Renal cortex interstitium (tissue), 11 donors: ENCODE data around the gene REXO1. TPM values are rescaled to one million over a fixed set of nuclear protein-coding genes. Genes with fewer than 3 reads are reported as not detected.

Experiments used
- DNase-seq, 11 donors: peaks; one replicate each; pipeline ENCODE4 v3.0.0-alpha.2; 2013; ENCODE audit warnings: low read depth in 9 of 11, low spot score in 4 of 11; ENCODE audit errors: extremely low read depth in 1 of 11
- polyA plus RNA-seq, 3 donors: library from polyadenylated mRNA; unstranded; fragments of 120-200 nt; gene quantifications; one replicate each; pipeline ENCODE4 v1.2.1, GENCODE V29; 2013; ENCODE audit not compliant: insufficient read length in 3 of 3

Gene REXO1
- polyA plus RNA-seq, 3 donors = 23.3 to 32.7 (median 32.6) TPM

DNA sequence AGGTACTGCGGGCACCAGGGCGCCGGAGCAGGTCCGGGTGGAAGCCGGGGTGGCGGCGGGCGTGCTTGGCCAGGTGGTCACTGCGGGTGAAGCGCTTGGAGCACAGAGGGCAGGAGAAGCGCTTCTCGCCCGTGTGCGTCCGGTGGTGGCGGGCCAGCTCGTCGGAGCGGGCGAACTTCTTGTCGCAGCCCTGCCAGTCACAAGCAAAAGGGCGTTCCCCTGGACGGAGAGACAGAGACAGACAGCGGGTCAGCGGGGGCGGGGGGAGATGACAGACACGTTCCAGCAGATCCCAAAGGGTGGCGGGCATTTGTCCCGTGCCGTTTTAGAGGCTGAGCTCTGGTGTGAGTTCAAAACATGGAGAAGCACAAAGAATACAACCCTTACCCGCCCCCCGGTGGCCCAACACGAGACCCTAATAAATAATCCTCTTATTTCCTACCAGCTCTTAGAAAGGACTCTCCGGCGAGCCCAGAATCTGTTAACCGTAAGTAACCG is 6.3 kb upstream of the REXO1 start:
- DNase-seq = no peak

DNA sequence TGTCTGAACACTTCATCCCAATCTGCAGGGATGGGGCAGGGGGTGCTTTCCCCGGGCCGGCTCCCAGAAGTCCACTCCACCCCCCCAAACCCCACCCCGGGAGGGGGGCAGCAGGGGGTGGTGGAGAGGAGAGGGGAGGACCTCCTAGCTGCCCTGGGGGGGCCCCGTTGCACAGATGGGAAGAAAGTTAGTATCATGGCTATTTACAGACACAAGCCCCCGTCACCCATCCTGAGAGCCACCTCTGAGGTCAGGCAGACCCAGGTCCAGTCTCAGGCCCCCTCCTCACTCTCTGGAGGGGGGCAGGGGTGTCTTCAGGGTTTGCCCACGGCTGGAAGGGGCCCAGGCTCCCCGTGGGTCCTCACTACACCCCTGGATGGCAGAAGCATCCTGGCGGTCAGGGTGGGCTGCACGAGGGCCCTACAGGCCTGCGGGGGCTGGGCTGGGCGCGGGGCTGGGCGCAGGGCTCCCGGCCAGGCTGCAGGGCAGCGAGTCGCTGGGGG is 5.8 kb upstream of the REXO1 start:
- no peak for DNase-seq

DNA sequence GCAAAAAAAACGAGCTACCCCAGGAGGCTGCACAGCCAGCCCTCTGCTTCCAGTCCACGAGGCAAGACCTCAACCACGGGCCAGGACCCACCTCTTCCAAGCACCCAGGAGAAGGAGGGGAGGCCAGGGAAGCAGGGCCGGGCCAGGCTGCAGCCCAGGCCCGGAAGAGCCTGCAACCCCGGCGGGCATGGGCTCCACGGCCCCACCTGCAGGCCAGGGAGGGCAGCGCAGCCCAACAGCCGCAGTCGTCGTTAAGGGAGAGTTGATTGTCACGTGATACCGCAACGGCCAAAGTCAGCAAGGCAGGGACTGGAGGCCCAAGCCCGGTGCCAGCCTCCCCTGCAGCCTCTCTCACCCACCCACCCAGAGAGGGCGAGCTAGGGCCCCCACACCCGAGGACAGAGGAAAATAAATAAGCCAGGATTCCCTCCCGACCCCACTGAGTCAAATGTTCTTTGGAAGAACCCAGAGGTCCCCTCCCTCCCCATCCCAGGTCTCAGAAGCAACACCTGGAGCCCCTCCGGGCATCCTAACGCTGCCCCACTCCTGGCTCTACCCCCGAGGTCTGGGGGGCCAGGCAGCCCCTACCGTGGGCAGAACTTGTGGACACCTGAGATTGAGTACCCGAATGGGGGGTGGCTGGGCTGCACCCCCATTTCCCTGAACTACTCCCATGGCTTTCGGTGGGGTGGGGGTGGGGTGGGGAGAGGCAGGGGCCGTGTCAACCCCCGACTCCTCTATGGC is 5.2 kb upstream of the REXO1 start:
- DNase-seq = no peak

DNA sequence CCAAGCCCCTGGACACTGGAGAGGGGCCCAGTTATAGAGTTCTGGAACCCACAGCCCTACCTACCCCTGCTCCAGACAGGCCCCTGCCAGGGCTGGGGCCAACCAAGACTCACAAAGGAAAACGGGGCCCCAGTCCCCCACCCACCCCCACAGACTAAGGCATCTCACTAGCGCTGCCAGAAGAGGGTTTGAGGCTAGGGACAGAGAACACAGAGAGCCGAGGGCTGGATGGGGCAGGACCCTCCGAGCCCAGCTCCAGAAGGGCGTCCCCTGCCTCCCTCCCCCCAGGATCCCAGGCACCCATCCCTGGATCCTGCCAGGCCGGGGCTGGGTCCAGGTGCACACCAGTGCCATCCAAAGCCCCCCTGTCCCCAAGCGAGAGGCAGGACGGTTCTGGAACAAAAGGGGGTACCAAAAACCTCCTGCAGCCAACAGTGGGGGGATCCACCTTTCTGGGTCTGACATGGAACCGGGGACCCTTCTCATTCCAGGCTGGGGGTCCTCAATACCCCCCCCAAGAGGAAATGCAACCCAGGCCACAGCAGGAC is 4.4 kb upstream of the REXO1 start:
- DNase-seq = no peak

DNA sequence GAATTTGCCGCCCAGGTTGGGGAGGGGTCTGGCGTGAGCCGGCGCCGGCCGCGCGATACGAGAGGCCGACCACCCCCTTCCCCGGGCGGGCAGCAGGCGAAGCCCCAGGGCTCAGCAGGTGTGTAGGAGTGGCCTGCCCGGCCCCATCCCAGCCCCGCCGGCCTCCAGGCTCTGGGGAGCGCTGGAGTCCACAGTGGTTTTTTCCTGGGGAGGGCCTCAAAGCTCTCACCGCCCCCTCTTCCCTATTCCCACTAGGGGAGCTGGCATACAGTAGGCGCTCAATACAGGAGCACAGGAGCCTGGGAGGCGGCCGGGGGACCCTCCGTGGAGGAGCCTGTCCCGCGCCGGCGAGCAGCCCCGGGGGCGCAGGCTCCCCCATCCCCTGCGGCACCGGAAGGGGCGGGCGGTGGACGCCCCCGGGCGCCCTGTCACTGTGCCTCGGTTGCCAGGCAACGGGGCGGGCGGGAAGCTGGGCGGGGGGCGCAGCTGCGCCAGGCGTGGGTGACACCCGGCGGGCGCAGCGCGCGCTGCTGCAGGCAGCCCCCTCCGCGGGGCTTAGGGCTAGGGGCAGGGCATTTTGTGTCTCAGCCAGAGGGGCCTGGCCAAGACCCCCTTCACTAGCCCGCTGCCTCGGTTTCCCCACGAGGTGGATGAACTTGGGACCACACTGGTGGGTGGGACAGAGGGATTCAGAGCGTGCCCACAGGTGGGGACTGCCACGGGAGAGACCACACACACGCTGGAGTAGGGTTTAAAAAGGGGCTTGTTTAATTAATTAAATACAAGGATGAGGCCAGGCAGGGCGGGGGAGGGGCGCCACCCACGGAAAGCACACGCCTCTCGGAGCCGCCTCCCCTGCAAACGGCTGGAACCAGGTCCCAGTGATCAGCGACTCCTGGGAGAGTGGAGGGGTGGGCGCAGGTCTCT is 3.6 kb upstream of the REXO1 start:
- DNase-seq = no peak

DNA sequence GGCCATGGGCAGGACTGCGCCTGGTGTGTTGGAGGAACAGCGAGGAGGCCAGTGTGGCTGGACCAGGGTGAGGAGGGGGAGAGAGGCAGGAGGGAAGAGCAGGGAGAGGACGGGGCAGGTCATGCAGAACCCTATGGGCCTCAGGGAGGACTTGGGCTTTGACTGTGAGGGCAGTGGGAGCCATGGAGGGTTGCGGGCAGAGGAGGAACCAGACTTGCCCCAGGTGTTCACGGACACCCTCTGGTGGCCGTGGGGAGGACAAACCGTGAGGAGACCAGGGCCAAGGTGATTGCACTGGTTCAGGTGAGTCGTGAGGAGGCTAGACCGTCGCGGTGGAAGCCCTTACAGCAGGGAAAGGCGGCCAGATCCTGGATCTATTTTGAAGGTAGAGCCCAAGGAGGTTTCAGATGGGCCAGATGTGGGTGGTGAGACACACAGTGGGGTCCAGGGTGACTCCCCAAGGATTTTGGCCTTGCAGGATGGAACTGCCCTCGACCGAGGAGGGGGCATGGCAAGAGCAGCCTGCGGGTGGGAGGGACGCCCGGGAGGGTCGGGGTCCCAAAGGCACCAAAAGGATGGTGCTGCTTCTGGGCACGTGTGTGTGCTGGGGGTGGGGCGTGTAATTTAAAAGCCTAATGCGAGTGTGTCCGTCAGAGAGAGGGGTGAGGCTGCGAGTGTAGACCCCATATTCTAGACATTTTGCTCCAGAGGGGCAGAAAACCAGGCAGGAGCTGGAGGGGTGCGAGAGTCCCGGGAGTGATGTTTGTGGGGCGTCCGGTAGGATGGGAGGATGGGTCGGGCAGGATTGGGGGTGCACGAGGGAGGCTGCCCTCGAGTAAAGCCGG is 2.7 kb upstream of the REXO1 start:
- DNase-seq = no peak

DNA sequence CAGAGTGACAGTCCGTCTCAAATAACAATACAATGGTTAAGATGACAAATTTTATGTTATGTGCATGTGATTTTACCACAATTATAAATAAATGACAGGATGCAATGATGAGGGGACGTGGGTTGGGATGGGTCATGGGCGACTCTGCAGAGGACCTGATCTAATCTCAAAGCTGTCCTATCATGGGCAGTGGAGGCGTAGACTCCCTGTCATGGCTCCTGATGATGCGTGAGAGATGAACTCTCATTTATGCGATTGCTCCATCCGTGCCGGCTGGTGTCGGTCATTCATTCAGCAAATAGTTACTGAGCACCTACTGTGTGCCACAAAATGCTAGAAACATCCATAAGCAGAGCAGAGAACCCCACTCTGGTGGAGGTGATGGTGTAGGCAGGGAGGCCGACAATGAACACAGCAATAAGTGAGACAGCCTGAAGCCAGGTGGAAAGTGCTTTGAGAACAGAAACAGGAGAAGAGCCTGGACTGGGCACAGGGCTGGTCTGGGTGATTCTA is 1.7 kb upstream of the REXO1 start:
- no peak for DNase-seq

DNA sequence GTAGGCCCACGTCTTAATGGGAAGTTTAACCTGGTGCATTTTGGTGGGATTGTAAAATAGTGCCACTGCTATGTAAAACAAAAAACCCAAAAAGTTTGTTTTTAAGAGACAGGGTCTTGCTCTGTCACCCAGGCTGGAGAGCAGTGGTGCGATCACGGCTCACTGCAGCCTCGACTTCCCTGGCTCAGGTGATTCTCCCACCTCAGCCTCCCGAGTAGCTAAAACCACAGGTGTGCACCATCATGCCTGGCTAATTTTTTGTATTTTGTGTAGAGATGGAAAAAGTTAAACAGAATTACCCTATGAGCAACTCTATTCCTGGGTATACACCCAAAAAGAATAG is 820 bp upstream of the REXO1 start:
- no peak for DNase-seq

DNA sequence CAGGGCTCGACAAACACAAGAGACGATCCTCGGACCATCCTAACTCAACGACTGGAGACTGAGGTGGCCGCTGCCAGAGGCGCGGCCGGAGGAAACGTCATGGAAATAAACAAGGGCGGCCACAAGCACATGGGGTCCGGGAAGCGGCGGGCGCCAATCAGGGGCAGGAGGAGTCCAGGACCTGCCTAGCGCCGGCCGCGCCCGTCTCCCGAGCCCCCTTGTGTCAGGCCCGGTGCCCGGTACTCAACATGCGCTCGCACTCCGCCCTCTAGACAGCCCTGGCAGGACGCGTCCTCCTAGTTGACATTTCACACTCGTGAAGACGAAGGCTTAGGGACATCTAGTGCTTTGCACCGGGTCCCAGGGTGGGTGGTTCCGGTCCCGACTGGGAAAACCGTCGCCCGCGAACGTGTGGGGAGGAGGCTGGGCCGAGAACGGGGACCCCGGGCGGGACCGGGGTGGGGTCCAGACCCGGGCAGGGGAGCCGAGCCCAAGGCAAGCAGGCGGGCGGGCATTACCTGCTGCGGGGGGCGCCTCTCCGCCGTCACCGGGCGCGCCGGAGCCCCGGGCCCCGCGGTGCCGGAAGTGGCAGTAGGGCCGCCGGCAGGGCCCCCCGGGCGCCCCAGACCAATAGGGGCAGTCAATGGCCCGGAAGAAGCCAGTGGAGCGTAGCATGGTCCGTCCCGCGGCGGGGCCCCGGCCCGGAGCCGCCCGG is 442 bp downstream of the REXO1 start:
- DNase-seq = no peak

DNA sequence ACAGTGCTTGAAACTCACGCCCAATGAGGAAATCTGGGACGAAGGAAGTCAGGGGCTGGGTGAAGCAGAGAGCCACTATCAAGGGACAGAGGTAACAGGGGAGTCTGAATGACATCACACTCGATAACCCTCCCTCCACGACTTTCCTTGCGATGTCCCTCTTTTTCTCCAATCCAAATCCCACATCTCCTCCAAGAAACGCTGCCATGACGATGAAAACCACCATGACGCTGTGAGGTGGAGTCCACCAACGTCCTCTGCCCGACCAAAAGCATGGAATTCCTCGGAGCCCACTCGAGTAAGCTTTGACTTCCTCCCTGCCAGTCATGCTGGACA is 967 bp downstream of the REXO1 start:
- DNase-seq = no peak

DNA sequence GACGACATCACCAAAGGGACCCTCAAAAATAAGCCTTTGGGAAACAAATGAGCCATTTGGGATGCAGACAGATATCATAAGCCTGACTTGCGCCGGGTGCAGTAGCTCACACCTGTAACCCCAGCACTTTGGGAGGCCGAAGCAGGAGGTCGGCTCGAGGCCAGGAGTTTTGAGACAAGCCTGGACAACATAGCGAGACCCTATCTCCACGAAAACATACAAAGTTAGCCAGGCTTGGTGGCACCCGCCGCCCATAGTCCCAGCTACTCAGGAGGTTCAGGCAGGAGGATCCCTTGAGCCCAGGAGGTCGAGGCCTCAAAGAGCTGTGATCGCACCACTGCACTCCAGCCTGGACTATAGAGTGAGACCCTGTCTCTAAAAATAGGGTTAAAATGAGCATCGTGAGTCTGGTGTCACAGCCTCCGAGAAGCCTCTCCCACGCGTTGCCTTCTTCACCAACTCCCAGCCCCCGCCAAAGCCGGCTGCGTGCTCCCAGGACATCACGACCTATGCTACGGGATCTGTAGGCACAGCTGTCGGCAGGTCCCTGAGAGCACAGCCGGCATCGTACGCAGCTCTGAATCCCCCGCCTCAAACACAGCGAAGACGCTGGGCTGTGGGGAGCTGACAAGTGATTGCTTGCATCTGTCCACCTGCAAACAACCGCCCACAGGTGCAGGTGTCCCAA is 1.6 kb downstream of the REXO1 start:
- DNase-seq = no peak

DNA sequence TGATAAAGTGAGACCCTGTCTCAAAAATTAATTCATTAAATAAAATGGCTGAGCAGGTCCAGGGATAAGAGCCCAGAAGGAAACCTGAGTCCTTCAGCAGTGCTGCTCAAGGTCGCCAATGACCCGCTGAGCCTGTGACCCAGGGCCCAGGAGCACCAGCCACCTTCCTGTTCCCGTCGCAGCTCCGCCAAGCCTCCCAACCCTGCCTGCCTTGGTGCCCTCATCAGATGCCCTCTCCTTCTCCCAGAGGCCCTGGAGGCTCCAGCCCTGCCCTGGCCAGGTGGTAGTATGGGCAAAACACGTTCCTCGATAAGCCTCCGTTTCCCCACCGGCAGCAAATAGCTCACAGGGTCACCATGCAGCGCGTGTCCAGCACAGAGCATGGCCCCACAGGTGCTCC is 2.6 kb downstream of the REXO1 start:
- DNase-seq = no peak

DNA sequence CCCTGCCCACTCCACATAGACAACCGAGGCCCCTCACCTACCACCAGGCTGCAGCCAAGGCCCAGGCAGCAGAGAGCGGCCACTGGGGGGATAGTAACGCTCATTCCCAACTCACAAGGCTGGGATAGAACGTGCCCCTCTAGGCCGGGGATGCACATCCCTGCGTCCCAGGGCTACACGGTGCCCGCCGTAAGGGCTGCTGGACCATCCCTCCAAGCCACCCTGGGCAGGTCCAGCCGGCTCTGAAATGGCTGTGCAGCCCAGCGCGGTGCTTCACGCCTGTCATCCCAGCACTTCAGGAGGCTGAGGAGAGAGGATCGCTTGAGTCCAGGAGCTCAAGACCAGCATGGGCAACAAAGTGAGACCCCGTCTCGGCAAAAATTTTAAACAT is 3.2 kb downstream of the REXO1 start:
- no peak for DNase-seq

DNA sequence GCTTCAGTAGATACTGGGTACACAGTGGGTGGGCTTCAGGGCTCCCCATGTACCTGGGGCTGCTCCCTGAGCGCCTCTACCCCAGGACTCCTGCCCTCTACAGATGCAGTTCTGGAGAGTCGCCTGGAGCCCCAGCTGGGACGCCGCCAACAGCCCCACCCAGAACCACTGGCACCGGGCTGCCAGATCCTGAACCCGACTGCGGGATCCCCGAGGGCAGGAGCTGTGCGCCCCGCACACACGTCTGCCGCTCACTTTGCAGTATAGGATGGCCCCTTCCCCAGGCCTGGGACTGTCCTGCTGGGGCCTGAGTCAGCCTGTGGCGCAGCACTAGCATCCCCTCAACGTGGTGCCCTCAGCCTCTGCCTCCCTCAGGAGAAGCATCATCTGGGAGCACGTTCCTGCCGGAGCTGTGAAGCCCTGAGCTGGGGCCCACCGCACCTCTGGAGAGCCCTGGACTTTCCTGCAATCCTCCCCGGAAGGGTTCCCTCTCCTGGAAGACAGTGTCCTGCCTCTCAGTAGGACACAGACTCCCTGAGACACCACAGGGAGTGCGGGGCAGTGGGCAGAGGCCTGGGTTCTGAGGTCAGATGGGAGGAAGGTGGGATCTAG is 3.7 kb downstream of the REXO1 start:
- DNase-seq = no peak

DNA sequence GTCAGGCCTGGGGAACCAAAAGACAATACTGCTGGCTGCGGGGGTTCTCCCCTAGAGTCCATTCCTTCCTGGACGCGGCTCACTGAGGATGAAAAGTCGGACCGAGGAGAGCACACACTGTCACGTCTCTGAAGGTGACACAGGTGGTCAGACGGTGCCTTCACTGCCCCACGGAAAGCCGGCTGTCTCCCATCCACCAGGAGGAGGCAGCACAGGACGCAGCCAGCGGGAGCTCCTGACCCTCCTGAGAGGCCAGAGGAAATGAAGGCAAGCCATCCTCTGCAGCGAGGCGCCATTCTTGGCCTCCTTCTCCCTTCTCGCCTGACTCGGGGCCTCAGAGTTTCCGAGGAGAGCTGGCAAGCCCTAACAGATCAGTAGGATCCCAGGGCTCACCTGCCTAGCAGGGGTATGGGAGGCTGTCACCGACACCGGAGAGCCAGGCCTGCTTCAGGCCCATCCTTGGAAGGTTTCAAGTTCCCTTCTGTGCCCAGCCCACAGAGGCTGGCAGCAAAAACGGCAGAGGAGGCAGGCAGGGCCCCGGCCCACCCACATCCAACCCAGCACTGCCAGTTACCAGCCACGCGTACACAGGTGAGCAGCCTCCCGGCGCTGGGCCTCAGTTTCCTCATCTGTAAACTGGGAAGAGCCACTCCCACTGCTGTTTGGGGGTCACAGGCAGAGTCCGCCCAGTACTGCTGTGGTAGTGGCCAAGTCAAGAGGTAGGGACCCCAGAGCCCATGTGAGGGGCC is 4.5 kb downstream of the REXO1 start:
- no peak for DNase-seq

DNA sequence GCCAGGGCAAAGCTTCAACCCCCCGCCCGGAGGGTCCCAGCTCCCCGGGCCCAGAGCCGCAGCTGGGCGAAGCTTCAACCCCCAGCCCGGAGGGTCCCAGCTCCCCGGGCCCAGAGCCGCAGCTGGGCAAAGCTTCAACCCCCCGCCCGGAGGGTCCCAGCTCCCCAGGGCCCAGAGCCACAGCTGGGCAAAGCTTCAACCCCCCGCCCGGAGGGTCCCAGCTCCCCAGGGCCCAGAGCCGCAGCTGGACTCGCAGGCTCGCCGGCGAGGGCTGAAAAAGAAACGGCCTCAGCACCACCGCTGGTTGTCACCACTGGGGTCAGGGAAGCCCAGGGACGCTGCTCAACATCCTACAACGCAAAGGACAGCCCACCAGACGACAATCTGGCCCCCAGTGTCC is 5.2 kb downstream of the REXO1 start:
- no peak for DNase-seq
